Middle frontal gyrus (tissue), 1 donor: ENCODE data around the gene WTAP.

Experiments
- DNase-seq: peaks from one replicate; pipeline ENCODE4 v3.0.0-alpha.2; 2015; ENCODE audit warnings: low spot score; ENCODE audit errors: extremely low spot score

WTAP gene

DNA sequence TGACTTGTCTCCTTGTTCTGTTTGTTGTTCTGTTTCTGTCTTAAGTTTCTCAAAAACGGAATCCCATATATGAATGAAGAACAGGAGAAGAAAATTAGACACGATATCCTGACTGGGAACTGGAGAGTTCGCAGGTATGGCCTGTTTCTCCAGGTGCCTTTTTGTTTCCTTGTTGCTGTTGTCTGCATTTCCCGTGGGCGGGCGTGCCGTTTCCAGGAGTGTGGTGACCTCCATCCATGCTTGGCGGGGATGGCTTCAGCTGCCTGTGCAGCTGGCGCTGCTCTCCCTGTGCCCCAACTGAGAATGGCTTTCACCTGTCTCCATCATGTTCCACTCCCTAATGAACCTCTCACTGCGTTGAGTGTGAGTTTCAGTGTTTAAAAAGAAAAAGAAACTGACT lies 77.2 kb downstream of the WTAP start:
- no peak for DNase-seq

DNA sequence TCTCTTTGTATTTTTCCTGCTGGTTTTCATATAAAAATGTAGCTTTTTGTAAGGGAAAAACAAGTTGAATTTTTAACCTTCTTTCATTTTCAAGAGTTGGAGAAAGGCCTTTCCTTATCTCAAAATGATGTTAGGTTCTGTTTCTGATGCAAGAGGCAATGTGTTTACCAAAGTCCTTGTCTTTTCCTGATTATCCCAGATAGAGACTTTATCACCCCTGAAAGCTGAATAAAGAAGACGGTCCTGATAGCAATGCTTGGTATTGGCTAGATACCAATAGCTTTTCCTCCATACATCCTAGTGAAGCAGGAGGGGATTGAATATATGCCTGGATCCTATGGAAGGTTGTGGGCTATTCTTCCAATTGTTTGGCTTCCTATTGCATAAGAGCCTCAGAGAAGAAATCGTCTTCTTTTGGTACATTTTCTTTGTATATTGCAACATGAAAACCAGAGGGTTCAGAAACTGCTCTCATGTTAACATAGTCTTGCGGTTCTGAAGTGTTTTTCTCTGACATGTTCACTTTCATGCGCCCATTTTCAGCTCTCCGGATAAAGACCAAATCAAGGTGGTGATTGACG lies 78.2 kb downstream of the WTAP start:
- no peak for DNase-seq
